Measurements from ENCODE around the gene USP22.

USP22 gene

DNA sequence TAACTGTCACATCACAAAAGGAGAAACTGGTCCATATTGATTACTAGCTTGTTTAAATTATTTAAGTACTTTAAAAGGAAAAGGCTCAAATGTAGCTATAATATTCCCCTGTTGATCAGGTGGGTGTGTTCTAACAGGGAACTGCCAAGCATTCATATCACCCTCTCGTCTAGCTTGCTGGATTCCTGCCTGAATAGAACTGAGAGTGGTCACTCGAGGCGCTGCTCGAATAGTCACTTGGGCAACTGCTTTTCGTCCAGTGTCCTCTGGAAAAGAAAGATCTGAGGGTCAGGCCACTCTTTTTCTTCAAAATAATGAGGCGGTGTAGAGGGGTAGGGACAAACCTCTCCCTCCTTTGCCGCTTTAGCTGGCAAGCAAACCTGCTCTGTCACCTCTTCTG lies 36.4 kb upstream of the USP22 start:
- TF ChIP-seq ZFX (IDR thresholded peaks at IDR 0.05) = no peak
- TF ChIP-seq, protein P1, sequence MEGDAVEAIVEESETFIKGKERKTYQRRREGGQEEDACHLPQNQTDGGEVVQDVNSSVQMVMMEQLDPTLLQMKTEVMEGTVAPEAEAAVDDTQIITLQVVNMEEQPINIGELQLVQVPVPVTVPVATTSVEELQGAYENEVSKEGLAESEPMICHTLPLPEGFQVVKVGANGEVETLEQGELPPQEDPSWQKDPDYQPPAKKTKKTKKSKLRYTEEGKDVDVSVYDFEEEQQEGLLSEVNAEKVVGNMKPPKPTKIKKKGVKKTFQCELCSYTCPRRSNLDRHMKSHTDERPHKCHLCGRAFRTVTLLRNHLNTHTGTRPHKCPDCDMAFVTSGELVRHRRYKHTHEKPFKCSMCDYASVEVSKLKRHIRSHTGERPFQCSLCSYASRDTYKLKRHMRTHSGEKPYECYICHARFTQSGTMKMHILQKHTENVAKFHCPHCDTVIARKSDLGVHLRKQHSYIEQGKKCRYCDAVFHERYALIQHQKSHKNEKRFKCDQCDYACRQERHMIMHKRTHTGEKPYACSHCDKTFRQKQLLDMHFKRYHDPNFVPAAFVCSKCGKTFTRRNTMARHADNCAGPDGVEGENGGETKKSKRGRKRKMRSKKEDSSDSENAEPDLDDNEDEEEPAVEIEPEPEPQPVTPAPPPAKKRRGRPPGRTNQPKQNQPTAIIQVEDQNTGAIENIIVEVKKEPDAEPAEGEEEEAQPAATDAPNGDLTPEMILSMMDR (conservative IDR thresholded peaks at IDR 0.05) = no peak
- H3K27ac ChIP-seq = no peak overlapping the region

DNA sequence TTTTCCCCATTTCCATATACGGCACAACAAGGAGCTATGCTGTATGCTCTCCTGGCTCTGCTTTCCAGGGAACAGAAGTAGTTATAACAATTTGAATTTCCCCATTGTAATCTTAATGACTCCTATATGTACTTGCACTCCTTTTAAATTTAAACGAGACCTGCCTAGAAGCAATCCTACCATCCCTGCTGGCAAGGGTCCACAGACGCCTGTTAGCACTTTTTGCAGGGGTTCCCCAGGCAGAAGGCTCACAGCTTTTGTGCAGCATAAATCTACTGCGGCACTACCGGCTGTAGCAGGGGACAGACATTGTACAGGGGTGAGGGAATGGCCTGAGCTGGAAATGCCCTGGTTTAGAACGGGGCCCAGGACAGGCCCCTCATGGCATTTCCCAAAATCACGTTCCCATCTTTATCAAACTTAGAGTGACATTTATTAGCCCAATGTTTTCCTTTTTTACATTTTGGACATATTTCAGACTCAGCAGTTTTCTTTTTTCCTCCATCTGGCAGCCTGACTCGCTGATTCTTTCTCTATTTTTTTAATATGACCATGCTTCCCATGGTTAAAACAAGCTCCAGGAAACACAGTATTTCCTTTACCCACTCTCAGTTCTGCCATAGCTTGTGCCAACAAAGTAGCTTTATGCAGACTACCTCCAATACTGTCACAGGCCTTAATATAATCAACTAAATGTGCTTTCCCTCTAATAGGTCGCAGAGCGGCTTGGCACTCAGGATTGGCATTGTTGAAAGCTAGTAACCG lies 35.4 kb upstream of the USP22 start:
- TF ChIP-seq, protein P1 (conservative IDR thresholded peaks at IDR 0.05) = no peak
- TF ChIP-seq ZFX (IDR thresholded peaks at IDR 0.05) = no peak
- no peak overlapping the region for H3K27ac ChIP-seq

DNA sequence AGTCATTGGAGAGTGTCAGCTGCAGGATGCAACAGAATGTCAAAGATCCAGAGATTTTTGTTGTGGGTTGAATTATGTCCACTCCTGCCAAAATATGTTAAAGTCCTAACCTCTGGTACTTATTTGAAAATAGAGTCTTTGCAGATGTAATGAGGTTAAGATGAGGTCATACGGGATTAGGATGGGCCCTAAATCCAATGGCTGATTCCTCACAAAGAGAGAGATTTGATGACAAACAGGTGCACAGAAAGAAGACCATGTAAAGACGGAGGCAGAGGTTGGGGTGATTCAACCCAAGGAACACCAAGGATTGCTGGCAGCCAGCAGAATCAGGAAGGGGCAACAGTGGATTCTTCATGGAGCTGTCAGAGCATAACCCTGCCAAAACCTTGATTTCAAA lies 34.5 kb upstream of the USP22 start:
- no peak overlapping the region for H3K27ac ChIP-seq
- no peak for TF ChIP-seq ZFX (IDR thresholded peaks at IDR 0.05)
- TF ChIP-seq, protein P1 (conservative IDR thresholded peaks at IDR 0.05) = no peak

DNA sequence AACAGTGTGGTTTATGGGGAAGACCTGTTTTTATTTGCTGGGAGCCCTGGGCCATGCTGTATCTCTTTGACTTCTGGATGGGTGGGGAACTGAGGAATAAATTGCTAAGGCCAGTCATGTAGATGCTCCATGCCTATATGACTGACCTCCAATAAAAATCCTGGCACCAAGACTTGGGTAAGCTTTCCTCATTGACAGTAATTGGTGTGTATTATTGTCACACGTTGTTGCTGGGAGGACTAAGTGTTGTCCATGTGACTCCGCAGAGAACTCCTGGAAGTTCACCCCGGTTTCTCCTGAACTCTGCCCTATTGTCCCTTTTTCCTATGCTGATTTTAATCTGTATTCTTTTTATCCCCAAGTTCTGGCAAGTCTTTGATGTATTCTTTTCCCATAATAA lies 33.4 kb upstream of the USP22 start:
- TF ChIP-seq, protein P1 (conservative IDR thresholded peaks at IDR 0.05) = no peak
- no peak for TF ChIP-seq ZFX (IDR thresholded peaks at IDR 0.05)
- no peak overlapping the region for H3K27ac ChIP-seq

DNA sequence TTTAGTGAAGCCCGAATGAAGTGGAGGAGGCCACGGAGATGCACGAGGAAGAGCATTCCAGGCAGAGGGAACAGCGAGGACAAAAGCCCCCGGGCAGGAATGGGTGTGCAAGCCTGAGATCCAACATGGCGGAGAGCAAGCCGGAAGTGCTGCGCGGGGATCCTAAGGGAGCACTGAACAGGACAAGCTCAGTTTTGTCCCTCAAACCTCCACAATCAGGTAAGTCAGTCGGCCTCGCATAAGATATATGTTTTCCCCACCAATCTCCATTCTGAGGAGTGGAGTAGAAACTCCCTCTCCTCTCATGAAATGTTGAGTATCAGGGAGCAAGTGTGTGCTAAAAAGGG lies 32.9 kb upstream of the USP22 start:
- TF ChIP-seq, protein P1 (conservative IDR thresholded peaks at IDR 0.05) = no peak
- no peak for TF ChIP-seq ZFX (IDR thresholded peaks at IDR 0.05)
- no peak overlapping the region for H3K27ac ChIP-seq

DNA sequence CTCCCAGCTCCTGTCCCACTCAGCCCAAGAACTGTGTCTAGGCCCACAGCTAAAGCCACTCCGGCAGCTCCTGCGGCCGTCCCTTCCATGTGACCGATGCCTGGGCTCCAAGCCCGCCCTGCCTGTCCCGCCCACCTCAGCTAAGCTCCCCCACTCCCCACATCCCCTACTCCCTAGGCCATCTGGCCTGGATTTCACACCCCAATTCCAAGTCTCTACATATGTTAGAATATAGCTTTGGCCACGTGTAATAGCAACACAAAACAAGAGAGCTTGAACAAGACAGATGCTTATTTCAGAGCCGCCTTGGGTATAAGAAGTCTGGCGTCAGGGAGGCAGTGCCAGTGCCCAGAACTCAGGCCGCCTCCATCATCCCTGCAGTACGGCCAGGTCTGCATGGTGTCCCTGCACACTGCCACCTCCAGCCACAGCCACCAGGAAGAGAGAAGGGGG lies 30.0 kb upstream of the USP22 start:
- TF ChIP-seq ZFX (IDR thresholded peaks at IDR 0.05) = no peak
- TF ChIP-seq, protein P1 (conservative IDR thresholded peaks at IDR 0.05) = no peak

DNA sequence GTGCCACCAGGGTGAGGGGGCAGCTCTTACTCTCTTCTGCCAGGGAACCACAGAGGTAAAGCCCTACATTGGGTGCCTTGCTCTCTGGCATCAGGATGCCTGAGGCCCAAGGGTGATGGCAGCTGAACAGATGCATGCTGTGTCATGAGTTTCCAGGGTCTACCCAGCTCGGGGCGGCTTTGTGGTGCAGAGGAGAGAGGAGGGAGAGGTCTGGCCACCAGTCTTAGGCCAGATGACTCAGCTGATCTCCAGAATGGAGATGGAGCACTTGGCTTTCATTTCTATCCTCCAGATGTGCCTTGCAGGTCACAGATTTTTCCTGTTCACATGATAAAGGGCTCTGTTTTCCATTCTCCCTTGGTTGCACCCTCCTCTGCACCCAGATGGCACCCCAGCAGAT lies 23.6 kb upstream of the USP22 start:
- TF ChIP-seq ZFX (IDR thresholded peaks at IDR 0.05) = no peak
- TF ChIP-seq, protein P1 (conservative IDR thresholded peaks at IDR 0.05) = no peak
- H3K27ac ChIP-seq = no peak overlapping the region

More for the DNA sequence above, 30.0 kb upstream of the USP22 start:
- no peak overlapping the region for H3K27ac ChIP-seq

All from C4-2B (cell line).